SW480 (cell line): ENCODE data around the gene CFAP300.

Experiments
- DNase-seq: peaks from one replicate; pipeline ENCODE4 v3.0.0-alpha.2; 2016; ENCODE audit warnings: low spot score

The CFAP300 gene

DNA sequence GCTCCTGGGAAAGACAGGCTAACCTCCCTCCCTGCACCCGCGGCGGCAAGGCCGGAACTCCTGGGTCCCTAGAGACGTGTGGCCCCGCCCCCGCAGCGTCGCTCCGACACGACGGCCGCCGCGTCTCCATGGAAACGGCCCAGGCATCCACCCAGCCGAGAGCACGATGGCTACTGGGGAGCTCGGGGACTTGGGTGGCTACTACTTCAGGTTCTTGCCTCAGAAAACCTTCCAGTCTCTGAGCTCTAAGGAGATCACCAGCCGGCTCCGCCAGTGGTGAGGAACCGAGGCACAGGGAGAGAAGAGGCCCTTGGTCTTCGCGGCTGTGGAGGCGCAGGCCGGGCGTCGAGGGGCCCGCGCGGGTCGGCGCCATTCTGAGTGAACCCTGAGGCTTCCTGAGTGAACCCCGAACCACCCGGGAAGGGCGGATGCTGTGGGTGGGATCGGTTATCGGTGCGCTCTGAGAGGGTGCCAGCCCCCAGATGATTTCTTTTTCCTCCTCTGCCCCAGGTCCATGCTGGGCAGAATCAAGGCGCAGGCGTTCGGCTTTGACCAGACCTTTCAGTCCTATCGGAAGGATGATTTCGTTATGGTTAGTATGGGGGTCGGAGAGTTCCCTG is at the start of gene CFAP300:
CFAP300 (plus strand) TSS at position 133 of the 620 bp plus-strand sequence; CDS start at position 167, 34 bp downstream.
- peak; percentile 56 for DNase-seq

DNA sequence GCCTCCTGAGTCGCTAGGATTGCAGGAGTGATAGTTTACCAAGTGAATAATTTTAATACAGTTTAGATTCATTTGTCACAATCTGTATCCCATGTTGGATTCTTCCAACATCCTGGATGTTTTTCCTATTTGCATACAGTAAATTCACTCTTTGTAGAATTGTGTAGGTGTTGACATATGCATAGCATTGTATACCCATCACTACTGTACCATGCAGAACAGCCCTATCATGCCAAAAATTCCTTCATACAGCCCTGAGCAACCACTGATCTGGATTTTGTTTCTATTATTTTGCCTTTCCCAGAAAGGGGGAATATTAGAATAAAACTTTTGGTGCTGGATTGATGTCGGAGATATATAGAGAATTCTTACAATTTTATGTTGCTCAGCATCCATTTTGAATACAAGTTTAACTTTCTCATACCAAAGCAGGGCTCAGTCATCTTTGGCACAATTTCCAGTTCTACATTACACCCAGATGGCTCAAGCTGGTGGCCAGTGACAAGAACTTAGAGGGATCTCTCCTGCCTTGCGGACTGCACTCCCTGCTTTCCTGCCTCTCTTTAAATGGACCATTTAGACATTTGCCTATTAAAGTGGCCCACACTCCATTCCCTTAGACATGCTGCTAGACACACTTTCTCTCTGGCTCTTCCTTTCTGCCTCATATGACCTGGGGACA is 45.4 kb upstream of the CFAP300 start:
- no peak for DNase-seq

GRCh38 chr11:102004220-102004619 is 43.0 kb upstream of the CFAP300 start:
- DNase-seq: no peak

DNA sequence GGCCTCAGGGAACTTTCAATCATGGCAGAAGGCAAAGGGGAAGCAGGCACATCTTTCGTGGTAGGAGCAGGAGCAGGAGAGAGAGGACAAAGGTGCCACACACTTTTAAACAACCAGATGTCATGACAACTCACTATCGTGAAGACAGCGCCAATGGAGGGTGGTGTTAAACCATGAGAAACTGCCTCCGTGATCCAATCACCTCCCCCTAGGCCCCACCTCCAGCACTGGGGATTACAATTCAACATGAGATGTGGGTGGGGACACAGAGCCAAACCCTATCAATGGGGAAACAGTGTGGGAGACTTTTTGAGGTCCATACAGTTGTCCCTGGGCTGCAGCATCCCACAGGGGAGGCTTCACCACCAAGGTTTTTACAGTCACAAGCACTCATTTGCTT is 41.9 kb upstream of the CFAP300 start:
- DNase-seq: no peak

DNA sequence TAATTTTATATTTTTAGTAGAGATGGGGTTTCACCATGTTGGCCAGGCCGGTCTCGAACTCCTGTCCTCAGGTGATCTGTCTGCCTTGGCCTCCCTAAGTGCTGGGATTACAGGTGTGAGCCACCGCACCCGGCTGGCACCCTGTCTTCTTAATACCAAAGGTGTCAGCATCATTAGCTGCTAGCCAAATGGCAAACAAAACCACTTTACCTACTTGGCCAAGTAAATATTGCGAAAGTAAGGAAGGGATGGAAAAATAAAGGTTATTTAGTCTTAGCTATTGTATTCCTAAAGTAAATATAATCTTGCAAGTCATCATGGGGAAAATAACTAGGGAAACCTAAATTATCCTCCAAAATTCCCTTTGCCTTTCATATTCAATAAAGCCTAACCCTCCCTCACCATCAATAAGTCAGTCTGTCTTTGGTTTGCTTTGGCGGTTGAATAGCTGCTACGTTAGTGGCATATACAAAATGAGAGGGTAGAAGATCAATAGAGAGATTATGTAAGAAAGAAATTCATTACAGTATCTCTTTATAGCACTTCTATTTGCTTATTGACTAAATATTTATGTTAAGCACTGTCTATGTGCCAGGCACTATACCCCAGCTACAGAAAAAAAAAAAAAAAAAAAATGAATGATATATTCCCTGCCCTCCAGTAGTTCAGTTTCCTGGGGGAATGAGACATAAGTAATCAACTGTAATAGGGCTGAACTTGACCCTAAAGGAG is 40.2 kb upstream of the CFAP300 start:
- no peak for DNase-seq

DNA sequence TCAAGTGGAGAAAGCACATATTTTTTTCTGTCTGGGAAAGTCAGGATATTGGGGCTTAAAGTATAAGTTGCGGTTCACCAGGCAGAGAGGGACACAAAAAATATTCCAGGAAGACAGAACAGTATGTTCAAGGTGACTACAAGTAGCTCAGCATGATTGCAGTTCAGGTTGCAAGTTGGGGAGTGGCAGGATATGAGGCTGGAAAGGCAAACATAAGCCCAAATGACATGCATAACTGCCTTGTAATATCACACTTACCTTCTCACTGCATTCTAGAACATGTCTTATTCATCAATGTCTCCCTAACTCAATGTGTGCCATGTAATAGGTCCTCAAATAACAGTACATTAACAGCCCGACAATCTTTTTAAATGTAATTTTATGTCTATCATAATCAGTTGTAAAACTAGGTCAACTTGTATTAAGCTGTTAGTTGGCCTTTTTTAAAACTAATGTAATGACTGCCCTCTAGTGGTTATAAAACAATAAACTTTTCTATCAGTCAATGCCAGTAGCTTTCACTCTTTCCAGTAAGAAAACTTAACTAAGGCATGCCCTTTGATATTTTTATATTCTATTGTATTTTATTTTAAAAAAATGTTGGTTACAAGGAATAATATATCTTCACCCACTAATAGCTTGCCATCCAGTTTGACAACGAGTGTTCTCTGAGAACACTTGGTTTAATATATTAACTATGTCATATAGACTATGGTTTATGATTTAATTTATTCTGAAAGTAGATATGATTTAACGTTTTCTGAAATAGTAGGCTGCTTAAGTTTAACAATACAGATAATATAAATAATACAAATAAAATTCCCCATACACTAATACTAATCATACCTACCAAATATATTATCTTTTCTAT is 39.4 kb upstream of the CFAP300 start:
- peak; percentile 83 for DNase-seq

DNA sequence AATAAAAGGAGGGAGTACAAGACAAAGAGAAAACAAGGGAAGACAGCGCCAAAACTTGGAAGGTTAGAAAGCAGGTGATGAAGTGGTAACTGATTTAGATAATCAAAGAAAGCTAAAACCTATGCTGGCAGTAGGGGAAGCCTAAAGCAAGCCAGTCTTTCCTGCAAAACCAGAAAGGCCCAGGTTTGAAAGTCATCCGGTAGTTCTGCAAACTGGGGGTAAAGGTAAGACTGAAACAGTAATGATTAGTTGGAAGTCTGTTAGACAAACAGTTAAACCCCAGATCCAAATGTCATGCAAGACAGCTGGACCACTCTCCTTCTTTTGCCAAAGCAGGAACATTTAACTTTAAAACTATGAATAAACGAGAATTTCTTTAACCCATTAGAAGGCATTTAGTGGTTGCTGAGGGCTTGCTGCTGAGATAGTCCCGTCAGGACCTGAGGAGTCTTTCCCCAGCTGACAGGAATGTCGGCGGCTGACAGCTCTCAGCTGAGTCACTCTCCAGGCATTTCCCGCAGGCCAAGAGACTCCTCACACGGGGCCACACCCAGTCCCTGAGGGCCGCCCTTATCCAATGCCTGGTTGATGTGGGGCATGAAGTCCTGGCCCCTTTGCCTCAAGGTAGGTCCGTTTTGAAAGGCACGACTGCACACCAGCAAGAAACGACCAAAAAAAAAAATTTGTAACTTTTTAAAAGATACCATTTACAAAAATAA is 36.3 kb upstream of the CFAP300 start:
- peak; percentile 88 for DNase-seq

DNA sequence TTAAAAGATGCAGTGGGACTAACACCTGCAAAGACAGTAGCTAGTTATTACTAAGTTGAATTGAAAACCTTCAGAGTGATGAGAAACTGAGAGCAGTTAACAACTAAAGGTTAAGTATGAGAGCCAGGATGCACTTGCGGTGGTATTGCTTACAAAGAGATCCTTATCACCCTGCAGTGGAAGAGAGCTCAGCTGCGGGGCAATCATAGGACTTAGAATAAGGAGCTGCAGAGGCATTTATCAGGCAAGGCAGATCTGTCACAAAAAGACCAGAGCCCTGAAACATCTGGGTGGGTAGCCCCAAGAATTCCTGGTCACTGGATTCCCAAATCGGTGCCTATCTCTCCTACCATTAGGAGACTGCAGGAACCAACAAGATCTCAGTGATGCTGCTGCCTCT is 34.3 kb upstream of the CFAP300 start:
- DNase-seq: no peak

- no peak for DNase-seq
Observed at GRCh38 chr11:102014756-102015155, 32.5 kb upstream of the CFAP300 start.

DNA sequence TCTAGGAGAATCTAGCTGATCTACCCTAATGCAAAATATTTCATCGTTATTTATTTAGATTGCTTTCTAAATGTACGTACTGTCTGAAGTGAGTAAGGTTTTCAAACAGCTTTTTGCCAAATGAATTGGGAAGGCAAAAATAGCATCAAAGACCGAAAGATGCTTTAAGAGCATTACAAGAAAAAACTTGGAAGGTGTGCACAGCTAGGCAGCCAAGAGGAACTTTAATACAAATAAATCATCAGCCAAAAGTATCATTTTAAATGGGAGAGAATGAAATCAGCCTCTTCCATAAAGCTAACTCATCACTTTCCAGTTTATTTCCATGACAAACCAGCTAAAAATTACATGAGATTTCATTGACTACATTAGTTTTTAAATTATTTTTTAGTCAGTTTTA is 30.2 kb upstream of the CFAP300 start:
- DNase-seq: no peak

- DNase-seq: no peak
Observed at GRCh38 chr11:102026217-102026616, 21.0 kb upstream of the CFAP300 start.

- DNase-seq: no peak
Observed at GRCh38 chr11:102026959-102027358, 20.3 kb upstream of the CFAP300 start.

- DNase-seq: no peak
Observed at GRCh38 chr11:102036757-102037156, 10.5 kb upstream of the CFAP300 start.

GRCh38 chr11:102046841-102047240 is 396 bp upstream of the CFAP300 start:
- no peak for DNase-seq

DNA sequence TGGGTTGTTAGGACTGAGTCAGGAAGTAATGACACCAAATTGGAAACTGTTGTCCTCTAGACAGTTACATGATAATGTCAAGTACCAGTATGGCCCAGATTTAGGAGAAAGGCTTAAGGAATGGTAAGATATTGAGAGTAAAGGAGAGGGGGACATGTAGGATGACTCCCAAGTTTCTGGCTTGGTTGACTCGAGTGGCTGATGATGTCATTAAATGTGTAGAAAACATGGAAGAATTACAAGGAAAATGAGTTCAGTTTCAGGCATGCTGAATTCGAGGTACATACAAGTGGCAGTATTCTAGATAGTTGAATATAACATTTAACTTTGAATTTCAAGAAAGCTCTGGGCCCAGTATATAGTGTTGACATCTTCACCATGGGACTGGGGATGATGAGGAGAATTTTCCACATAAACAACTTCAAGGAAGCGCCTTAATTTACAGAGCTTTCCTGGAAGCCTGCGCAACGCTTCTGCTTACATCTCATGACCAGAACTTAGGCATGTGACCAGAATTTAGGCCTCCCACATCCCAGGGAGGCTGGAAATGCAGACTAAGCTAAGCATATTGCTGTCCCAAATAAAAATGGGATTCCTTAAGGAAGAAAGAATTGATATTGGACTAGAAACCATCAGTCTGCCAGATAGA is 3.8 kb downstream of the CFAP300 start:
- DNase-seq: no peak

GRCh38 chr11:102061276-102061675 is 14.0 kb downstream of the CFAP300 start:
- DNase-seq: no peak

- no peak for DNase-seq
Observed at GRCh38 chr11:102062106-102062505, 14.9 kb downstream of the CFAP300 start.

DNA sequence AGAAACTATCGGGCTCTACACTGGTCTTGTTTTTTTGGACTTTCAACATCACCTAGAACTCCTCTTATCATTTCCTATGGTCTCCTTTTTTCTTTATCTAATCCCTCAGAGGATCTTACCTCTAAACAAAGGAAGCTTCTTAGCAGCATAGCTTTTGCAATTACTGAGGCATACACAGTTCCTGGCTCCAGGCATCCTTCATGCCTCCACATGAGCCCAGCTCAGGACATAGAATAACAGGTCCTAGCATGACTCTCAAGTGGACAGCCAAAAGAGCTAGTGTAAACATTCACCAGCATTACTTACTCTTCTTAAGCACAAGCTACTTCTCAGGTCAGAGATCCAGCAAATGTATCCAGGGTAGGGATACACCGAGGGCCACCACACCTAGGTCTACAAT is 17.1 kb downstream of the CFAP300 start:
- no peak for DNase-seq

DNA sequence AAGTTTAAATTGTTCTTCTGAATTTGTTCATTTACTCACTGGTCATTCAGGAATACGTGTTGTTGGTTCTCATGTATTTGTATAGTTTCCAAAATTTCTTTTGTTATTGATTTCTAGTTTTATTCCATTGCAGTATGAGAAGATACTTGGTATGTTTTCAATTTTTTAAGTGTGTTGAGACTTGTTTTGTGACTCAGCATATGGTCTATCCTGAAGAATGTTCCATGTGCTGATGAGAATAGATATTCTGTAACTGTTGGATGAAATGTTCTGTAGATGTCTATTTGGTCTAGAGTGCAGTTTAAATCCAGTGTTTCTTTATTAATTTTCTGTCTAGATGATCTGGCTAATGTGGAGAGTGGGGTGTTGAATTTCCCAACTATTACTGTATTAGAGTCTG is 23.5 kb downstream of the CFAP300 start:
- DNase-seq: no peak

DNA sequence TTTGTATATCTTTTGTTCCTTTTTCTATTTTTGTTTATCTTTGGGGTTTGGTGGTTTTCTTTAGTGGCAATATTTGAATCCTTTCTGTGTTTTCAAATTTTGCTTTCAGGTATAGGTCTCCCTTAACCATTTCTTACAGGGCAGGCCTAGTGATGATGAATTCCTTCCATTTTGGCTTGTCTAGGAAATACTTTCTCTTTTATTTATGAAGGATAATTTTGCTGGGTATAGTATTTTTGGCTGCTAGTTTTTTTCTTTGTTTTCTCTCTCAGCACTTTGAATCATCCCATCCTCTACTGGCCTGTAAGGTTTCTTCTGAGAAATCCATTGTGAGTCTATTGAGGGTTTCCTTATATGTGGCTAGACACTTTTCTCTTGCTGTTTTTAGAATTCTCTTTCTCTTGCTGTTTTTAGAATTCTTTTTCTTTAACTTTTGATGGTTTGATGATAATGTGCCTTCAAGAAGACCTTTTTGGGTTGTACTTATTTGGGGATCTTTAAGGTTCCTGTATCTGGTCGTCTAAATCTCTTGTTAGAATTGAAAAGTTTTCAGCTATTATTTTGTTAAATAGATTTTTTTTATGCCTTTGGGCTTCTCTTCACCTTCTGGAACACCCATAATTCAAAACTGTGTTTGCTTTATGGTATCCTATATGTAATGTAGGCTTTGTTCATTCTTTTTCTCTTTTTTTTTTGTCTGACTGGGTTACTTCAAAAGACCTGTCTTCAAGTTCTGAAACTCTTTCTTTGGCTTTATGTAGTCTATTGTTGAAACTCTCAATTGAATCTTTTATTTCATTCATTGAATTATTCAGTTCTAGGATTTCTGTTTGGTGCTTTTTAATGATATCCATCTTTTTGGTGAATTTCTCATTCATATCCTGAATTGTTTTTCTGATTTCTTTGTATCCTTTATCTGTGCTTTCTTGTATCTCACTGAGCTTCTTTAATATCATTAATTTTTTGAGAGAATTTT is 24.5 kb downstream of the CFAP300 start:
- DNase-seq: no peak
